K562 (cell line): ENCODE data around the gene MICU2. TPM values are rescaled to one million over a fixed set of nuclear protein-coding genes. Genes with fewer than 3 reads are reported as not detected.

Experiments used
- ATAC-seq: fragments of 200-7000 bp; cut with Tn5 transposase; 3 replicates; pipeline ENCODE4 v1.9.1; 2020; ENCODE audit warnings: moderate library complexity
- BruUV-seq: library from RNA; stranded (reverse); fragments of 400-500 nt; replicated peaks from 2 replicates; lab custom pipeline; 2021; lab: Mats Ljungman, UMichigan
- CTCF ChIA-PET: fragments of 300-600 bp; formaldehyde crosslinking; extraction: SDS; loops from one replicate; lab custom pipeline; 2021; ENCODE audit warnings: low intra/inter-chr PET ratio; lab: Yijun Ruan, JAX
- POLR2A ChIA-PET: fragments of 300-600, 350-650 bp; sonication (Branson Sonifier 250); formaldehyde crosslinking; extraction: SDS; loops from one replicate; lab custom pipeline; 2021; ENCODE audit warnings: antibody characterized with exemption, inconsistent platforms; lab: Yijun Ruan, JAX
- DNase-seq, 4 experiments: peaks; one replicate each; pipeline versions ENCODE4 v3.0.0 to v3.0.0-alpha.2; 2011 to 2018; ENCODE audit warnings: low spot score in 3 of 4, mixed read lengths in 3 of 4; ENCODE audit errors: extremely low read depth in 1 of 4
- FAIRE-seq: peaks from 2 replicates; lab custom pipeline; 2011; peaks lifted over from hg19 to GRCh38; lab: Jason Lieb, UNC
- H2AFZ ChIP-seq: 2 replicates; pipeline ENCODE4 v1.6.0; 2011; ENCODE audit warnings: low read depth, low read length, control low read depth, inconsistent platforms
- H3K27ac ChIP-seq: fragments of 200-600 bp; 3 replicates; pipeline ENCODE4 v1.8.0; 2011; ENCODE audit warnings: low read depth, mild to moderate bottlenecking, control low read depth, inconsistent platforms, low read length, moderate library complexity, mixed read lengths; ENCODE audit errors: extremely low read depth
- H3K27me3 ChIP-seq, 2 experiments: fragments of 300-600 bp in 1 of 2; 2 replicates in 1 of 2; 3 replicates in 1 of 2; pipeline versions ENCODE4 v1.6.0 to v1.8.0; 2011; ENCODE audit warnings: inconsistent platforms in 2 of 2, low read length in 2 of 2, mild to moderate bottlenecking in 1 of 2, mixed read lengths in 1 of 2, moderate library complexity in 1 of 2; ENCODE audit not compliant: control insufficient read depth in 2 of 2, insufficient read depth in 2 of 2
- H3K36me3 ChIP-seq: fragments of 300-600 bp; 3 replicates; pipeline ENCODE4 v1.8.0; 2011; ENCODE audit warnings: mild to moderate bottlenecking, low read length, inconsistent platforms; ENCODE audit not compliant: control insufficient read depth, insufficient read depth
- H3K4me1 ChIP-seq, 2 experiments: fragments of 200-600 bp in 1 of 2; replicated peaks in 1 of 2; 2 replicates in 1 of 2; 3 replicates in 1 of 2; pipeline versions ENCODE4 v1.5.1 to v1.8.0; 2011; ENCODE audit warnings: inconsistent platforms in 2 of 2, low read length in 2 of 2, mild to moderate bottlenecking in 1 of 2, mixed read lengths in 1 of 2, moderate library complexity in 1 of 2; ENCODE audit not compliant: control insufficient read depth in 2 of 2, insufficient read depth in 2 of 2
- H3K4me2 ChIP-seq: 2 replicates; pipeline ENCODE4 v1.6.1; 2011; ENCODE audit warnings: low read length, control low read depth, inconsistent platforms, mixed read lengths; ENCODE audit not compliant: insufficient read depth
- H3K4me3 ChIP-seq: fragments of 200-600 bp; sonication (generic), shearing (Covaris generic); 2 replicates; pipeline ENCODE4 v1.5.1; 2016; ENCODE audit warnings: control low read depth, inconsistent platforms
- H3K79me2 ChIP-seq: fragments of 200-600 bp; 3 replicates; pipeline ENCODE4 v1.8.0; 2011; ENCODE audit warnings: low read length, inconsistent platforms; ENCODE audit not compliant: control insufficient read depth, insufficient read depth
- H3K9ac ChIP-seq, 2 experiments: 2 replicates each; pipeline versions ENCODE4 v1.6.0 to v1.6.1; 2011; ENCODE audit warnings: low read depth in 2 of 2, low read length in 2 of 2, control low read depth in 1 of 2, inconsistent platforms in 1 of 2, mild to moderate bottlenecking in 1 of 2, mixed read lengths in 1 of 2; ENCODE audit not compliant: insufficient read depth in 1 of 2
- H3K9me1 ChIP-seq: one replicate; pipeline ENCODE4 v1.6.0; 2011; ENCODE audit warnings: inconsistent platforms, mild to moderate bottlenecking, low read length, moderate library complexity; ENCODE audit not compliant: control insufficient read depth, insufficient read depth
- H3K9me3 ChIP-seq: replicated peaks from 2 replicates; pipeline ENCODE4 v1.5.1; 2011; ENCODE audit warnings: low read depth, low read length, inconsistent platforms; ENCODE audit not compliant: control insufficient read depth, insufficient read depth
- H4K20me1 ChIP-seq: replicated peaks from 2 replicates; pipeline ENCODE4 v1.6.1; 2011; ENCODE audit warnings: low read length, inconsistent platforms, mixed read lengths; ENCODE audit not compliant: control insufficient read depth, insufficient read depth
- AFF4 ChIP-seq: sonication (generic); formaldehyde crosslinking; IDR thresholded peaks from 2 replicates; pipeline ENCODE4 v1.8.0; 2023; ENCODE audit warnings: mild to moderate bottlenecking, missing genetic modification reagents
- DACH1 ChIP-seq: fragments of 450-650 bp; IDR thresholded peaks from 2 replicates; pipeline ENCODE4 v1.6.1; 2018; ENCODE audit not compliant: partially characterized antibody
- DMBX1 ChIP-seq: fragments of 250-450 bp; sonication (Bioruptor Pico); IDR thresholded peaks from 2 replicates; pipeline ENCODE4 v1.8.0; 2022; ENCODE audit warnings: inconsistent platforms, mild to moderate bottlenecking, moderate library complexity, borderline replicate concordance
- KDM4B ChIP-seq, 2 experiments: fragments of 450-650 bp in 1 of 2; sonication (generic) in 1 of 2; IDR thresholded peaks; 2 replicates each; pipeline ENCODE4 v1.6.1; 2016 to 2017; ENCODE audit warnings: borderline replicate concordance in 2 of 2, antibody characterized with exemption in 1 of 2, low read depth in 1 of 2, mild to moderate bottlenecking in 1 of 2
- MXI1 ChIP-seq: IDR thresholded peaks from 2 replicates; pipeline ENCODE4 v1.6.1; 2011; ENCODE audit warnings: low read depth, mild to moderate bottlenecking, improper control_type of control experiment, low read length
- POLR2AphosphoS2 ChIP-seq: IDR thresholded peaks from 2 replicates; pipeline ENCODE4 v1.6.1; 2012; ENCODE audit warnings: low read length, improper control_type of control experiment
- RBM39 ChIP-seq: fragments of 200-400 bp; formaldehyde crosslinking; optimal IDR thresholded peaks from 2 replicates; pipeline ENCODE3; 2018; ENCODE audit warnings: low read depth, low read length
- RFX1 ChIP-seq: fragments of 450-650 bp; IDR thresholded peaks from 2 replicates; pipeline ENCODE4 v1.6.1; 2016; ENCODE audit warnings: mild to moderate bottlenecking, moderate library complexity
- RFX7 ChIP-seq: fragments of 250-450 bp; sonication (Bioruptor Pico); IDR thresholded peaks from 2 replicates; pipeline ENCODE4 v1.5.1; 2021; ENCODE audit warnings: mild to moderate bottlenecking
- SP1 ChIP-seq: sonication (generic); formaldehyde crosslinking; IDR thresholded peaks from 2 replicates; pipeline ENCODE4 v1.8.1; 2022; ENCODE audit warnings: mild to moderate bottlenecking, missing genetic modification reagents
- TSHZ1 ChIP-seq: fragments of 250-450 bp; sonication (Bioruptor Pico); IDR thresholded peaks from 2 replicates; pipeline ENCODE4 v1.4.0; 2020; ENCODE audit warnings: mild to moderate bottlenecking, moderate library complexity
- YBX1 ChIP-seq: fragments of 450-650 bp; IDR thresholded peaks from 2 replicates; pipeline ENCODE4 v1.7.1; 2016; ENCODE audit warnings: mild to moderate bottlenecking
- ZFP30 ChIP-seq: fragments of 250-450 bp; sonication (Bioruptor Pico); IDR thresholded peaks from 2 replicates; pipeline ENCODE4 v1.8.0; 2022; ENCODE audit warnings: moderate library complexity, mild to moderate bottlenecking, inconsistent platforms, borderline replicate concordance
- ZNF133 ChIP-seq: fragments of 250-450 bp; sonication (Bioruptor Pico); IDR thresholded peaks from 2 replicates; pipeline ENCODE4 v1.4.0; 2020; ENCODE audit warnings: mild to moderate bottlenecking
- ZNF24 ChIP-seq: fragments of 450-650 bp; IDR thresholded peaks from 2 replicates; pipeline ENCODE4 v1.6.1; 2016
- ZNF395 ChIP-seq: fragments of 200-800 bp; sonication (Bioruptor generic); IDR thresholded peaks from 2 replicates; pipeline ENCODE4 v1.6.1; 2017; ENCODE audit warnings: missing genetic modification characterization, missing compliant biosample characterization
- in situ Hi-C: fragments of 300-500 bp; cut with MboI; formaldehyde crosslinking; loops from 4 replicates; pipeline ENCODE4 v1.15.0; 2018; ENCODE audit warnings: inconsistent platforms, mixed read lengths
- intact Hi-C: fragments of 100-400 bp; cut with micrococcal nuclease; formaldehyde crosslinking; loops from 2 replicates; pipeline ENCODE4 v1.14.2; 2022
- polyA plus RNA-seq, 8 experiments: library from polyadenylated mRNA; depleted of rRNA in 4 of 8; stranded (reverse) in 5 of 8; unstranded in 3 of 8; fragments of >200 nt; fragmentation: Nextera tagmentation in 2 of 8; fragmentation: Illumina TruSeq in 1 of 8; extraction: Ambion mirVana in 2 of 8; extraction: Trizol in 1 of 8; gene quantifications; 2 replicates each; pipeline versions ENCODE4 v1.2.1 to v1.2.3, GENCODE V29; 2011 to 2014; ENCODE audit warnings: inconsistent platforms in 1 of 8, missing spikeins in 1 of 8
- total RNA-seq, 7 experiments: library from RNA; depleted of rRNA in 6 of 7; stranded (reverse); fragments of >200 nt in 6 of 7; fragmentation: Illumina TruSeq in 2 of 7; extraction: Trizol in 2 of 7; gene quantifications; 2 replicates each; pipeline versions ENCODE4 v1.2.1 to v1.2.3, GENCODE V29; 2011 to 2021; ENCODE audit warnings: low replicate concordance in 1 of 7

MICU2 gene
- total and polyA plus RNA-seq, 9 of the 15 experiments (the other 6 are each of a cell fraction or from before 2014, with no cell fraction given): 9.1 to 41.8 (median 33.4) TPM

GRCh38 chr13:21463424-21463823 is 140.5 kb downstream of the MICU2 start:
- Histone ChIP-seq H3K4me3 (no peak overlapping the region), H3K4me2 (no peak overlapping the region), H3K27ac (no peak overlapping the region), H2AFZ (no peak overlapping the region), H3K27me3 (no peaks in the 10 kb centered on the region), H3K9me3 (0 out of 2 replicates have a peak, but pooled peaks cover 2% of the 10 kb centered on the region), H4K20me1 (no peaks in the 10 kb centered on the region), H3K4me1 (peaks cover 0 to 6% of the 10 kb centered on the region in 2 experiments; a peak in 4 of 5 replicates), H3K79me2 (peaks cover 6% of the 10 kb centered on the region), H3K9ac (no peak overlapping the region), H3K9me1 (no peaks in the 10 kb centered on the region), H3K36me3 (no peaks in the 10 kb centered on the region)
- no peak for ATAC-seq
- no peak for DNase-seq
- no TSS peak for BruUV-seq
- FAIRE-seq: no peak
- ChIA-PET POLR2A (no interaction called here), CTCF (no interaction called here)
- intact Hi-C loops (no loop called here), in situ Hi-C loops (no loop called here)
- no peak for TF ChIP-seq RFX7
- TF ChIP-seq SP1 (CRISPR knock-in tag): no peak
- TF ChIP-seq POLR2AphosphoS2: no peak
- no peak for TF ChIP-seq ZNF133 (CRISPR knock-in tag)
- TF ChIP-seq YBX1: no peak
- TF ChIP-seq DACH1: no peak
- TF ChIP-seq TSHZ1 (CRISPR knock-in tag): no peak
- no peak for TF ChIP-seq RFX1
- TF ChIP-seq DMBX1: no peak
- TF ChIP-seq ZNF395 (CRISPR knock-in tag): no peak
- no peak for TF ChIP-seq MXI1
- TF ChIP-seq KDM4B (IDR thresholded peaks at IDR 0.05; ENCODE audit: borderline replicate concordance in 2 of 2, low read depth in 1 of 2): no peak
- TF ChIP-seq ZNF24: no peak
- no peak for TF ChIP-seq RBM39
- no peak for TF ChIP-seq ZFP30 (CRISPR knock-in tag)
- TF ChIP-seq AFF4 (CRISPR knock-in tag): no peak
